ENCODE data around the gene LDLRAD2.

Gene LDLRAD2

GRCh38 chr1:21793104-21793503 is 19.0 kb upstream of the LDLRAD2 start:
- no peak overlapping the region for H3K4me3 ChIP-seq (replicated peaks; ENCODE audit: low read depth, low read length)
- DNase-seq (ENCODE audit: extremely low read depth, low read depth), result no peak
- TF ChIP-seq, protein P1, sequence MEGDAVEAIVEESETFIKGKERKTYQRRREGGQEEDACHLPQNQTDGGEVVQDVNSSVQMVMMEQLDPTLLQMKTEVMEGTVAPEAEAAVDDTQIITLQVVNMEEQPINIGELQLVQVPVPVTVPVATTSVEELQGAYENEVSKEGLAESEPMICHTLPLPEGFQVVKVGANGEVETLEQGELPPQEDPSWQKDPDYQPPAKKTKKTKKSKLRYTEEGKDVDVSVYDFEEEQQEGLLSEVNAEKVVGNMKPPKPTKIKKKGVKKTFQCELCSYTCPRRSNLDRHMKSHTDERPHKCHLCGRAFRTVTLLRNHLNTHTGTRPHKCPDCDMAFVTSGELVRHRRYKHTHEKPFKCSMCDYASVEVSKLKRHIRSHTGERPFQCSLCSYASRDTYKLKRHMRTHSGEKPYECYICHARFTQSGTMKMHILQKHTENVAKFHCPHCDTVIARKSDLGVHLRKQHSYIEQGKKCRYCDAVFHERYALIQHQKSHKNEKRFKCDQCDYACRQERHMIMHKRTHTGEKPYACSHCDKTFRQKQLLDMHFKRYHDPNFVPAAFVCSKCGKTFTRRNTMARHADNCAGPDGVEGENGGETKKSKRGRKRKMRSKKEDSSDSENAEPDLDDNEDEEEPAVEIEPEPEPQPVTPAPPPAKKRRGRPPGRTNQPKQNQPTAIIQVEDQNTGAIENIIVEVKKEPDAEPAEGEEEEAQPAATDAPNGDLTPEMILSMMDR (IDR thresholded peaks at IDR 0.05; ENCODE audit: low read depth, low read length, missing control alignments), result no peak

- DNase-seq (ENCODE audit: extremely low read depth, low read depth), result no peak
- H3K4me3 ChIP-seq (replicated peaks; ENCODE audit: low read depth, low read length), result no peak overlapping the region
- TF ChIP-seq, protein P1 (IDR thresholded peaks at IDR 0.05; ENCODE audit: low read depth, low read length, missing control alignments), result no peak
Measured at GRCh38 chr1:21794656-21795055, 17.4 kb upstream of the LDLRAD2 start.

GRCh38 chr1:21795075-21795474 is 17.0 kb upstream of the LDLRAD2 start:
- TF ChIP-seq, protein P1 (IDR thresholded peaks at IDR 0.05; ENCODE audit: low read depth, low read length, missing control alignments), result no peak
- H3K4me3 ChIP-seq (replicated peaks; ENCODE audit: low read depth, low read length), result no peak overlapping the region
- DNase-seq (ENCODE audit: extremely low read depth, low read depth), result no peak

- no peak for DNase-seq (ENCODE audit: extremely low read depth, low read depth)
- no peak overlapping the region for H3K4me3 ChIP-seq (replicated peaks; ENCODE audit: low read depth, low read length)
- TF ChIP-seq, protein P1 (IDR thresholded peaks at IDR 0.05; ENCODE audit: low read depth, low read length, missing control alignments), result no peak
Measured at GRCh38 chr1:21799730-21800129, 12.3 kb upstream of the LDLRAD2 start.

- TF ChIP-seq, protein P1 (IDR thresholded peaks at IDR 0.05; ENCODE audit: low read depth, low read length, missing control alignments), result no peak
- no peak overlapping the region for H3K4me3 ChIP-seq (replicated peaks; ENCODE audit: low read depth, low read length)
- DNase-seq (ENCODE audit: extremely low read depth, low read depth), result no peak
Measured at GRCh38 chr1:21801100-21801499, 11.0 kb upstream of the LDLRAD2 start.

DNA sequence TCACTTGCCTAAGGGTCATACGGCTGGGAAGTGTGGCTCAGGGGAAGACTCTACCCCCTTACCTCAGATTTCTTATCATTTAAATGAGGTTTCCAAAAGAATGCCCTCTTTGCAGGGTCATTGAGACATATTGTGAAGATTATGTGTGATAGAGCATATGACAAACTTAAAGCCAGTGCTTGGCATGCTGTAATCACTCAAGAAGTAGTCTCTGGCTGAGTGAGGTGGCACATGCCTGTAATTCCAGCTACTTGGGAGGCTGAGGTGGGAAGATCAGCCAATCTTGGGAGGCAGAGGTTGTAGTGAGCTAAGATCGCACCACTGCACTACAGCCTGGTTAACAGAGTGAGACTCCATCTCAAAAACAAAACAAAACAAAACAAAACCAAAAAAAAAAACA is 7.5 kb upstream of the LDLRAD2 start:
- DNase-seq (ENCODE audit: extremely low read depth, low read depth), result no peak
- no peak overlapping the region for H3K4me3 ChIP-seq (replicated peaks; ENCODE audit: low read depth, low read length)
- TF ChIP-seq, protein P1 (IDR thresholded peaks at IDR 0.05; ENCODE audit: low read depth, low read length, missing control alignments), result no peak

GRCh38 chr1:21813542-21813941 is 1.5 kb downstream of the LDLRAD2 start:
- H3K4me3 ChIP-seq (replicated peaks; ENCODE audit: low read depth, low read length), result no peak overlapping the region
- no peak for DNase-seq (ENCODE audit: extremely low read depth, low read depth)
- TF ChIP-seq, protein P1 (IDR thresholded peaks at IDR 0.05; ENCODE audit: low read depth, low read length, missing control alignments), result no peak
